NOMO-1 treated with dmso at 0.1 percent for 144 hours (cell line): ENCODE measurements around the gene RERE.

Experiments used
- DNase-seq: peaks from one replicate; lab custom pipeline; 2025; ENCODE audit not compliant: unreplicated experiment; lab: John Stamatoyannopoulos, UW

RERE gene

GRCh38 chr1:8817412-8818324 lies at the start of gene RERE:
Gene RERE, minus strand, starts transcription at chr1:8817640.
- peak; percentile 84 for DNase-seq

GRCh38 chr1:8866792-8867415 lies 49.5 kb upstream of the RERE start:
- no peak for DNase-seq

- no peak for DNase-seq
Measured at GRCh38 chr1:8866173-8866791, 48.8 kb upstream of the RERE start.

GRCh38 chr1:8864713-8865344 lies 47.4 kb upstream of the RERE start:
- DNase-seq = no peak

- DNase-seq = no peak
Measured at GRCh38 chr1:8863794-8864233, 46.4 kb upstream of the RERE start.

- DNase-seq = no peak
Measured at GRCh38 chr1:8863138-8863537, 45.7 kb upstream of the RERE start.

- no peak for DNase-seq
Measured at GRCh38 chr1:8862528-8862927, 45.1 kb upstream of the RERE start.

- DNase-seq = no peak
Measured at GRCh38 chr1:8860738-8861516, 43.5 kb upstream of the RERE start.

GRCh38 chr1:8858888-8859706 lies 41.7 kb upstream of the RERE start:
- DNase-seq = peak; percentile 35

- DNase-seq = no peak
Measured at GRCh38 chr1:8858112-8858668, 40.8 kb upstream of the RERE start.

GRCh38 chr1:8856689-8857412 lies 39.4 kb upstream of the RERE start:
- no peak for DNase-seq

GRCh38 chr1:8854240-8854639 lies 36.8 kb upstream of the RERE start:
- no peak for DNase-seq

- DNase-seq = no peak
Measured at GRCh38 chr1:8851060-8851459, 33.6 kb upstream of the RERE start.

GRCh38 chr1:8848663-8849386 lies 31.4 kb upstream of the RERE start:
- peak; percentile 67 for DNase-seq

GRCh38 chr1:8847990-8848389 lies 30.6 kb upstream of the RERE start:
- DNase-seq = no peak

- no peak for DNase-seq
Measured at GRCh38 chr1:8846263-8846662, 28.8 kb upstream of the RERE start.

GRCh38 chr1:8845104-8846097 lies 28.0 kb upstream of the RERE start:
- DNase-seq = no peak
